Astrocyte (in vitro differentiated cells and primary cell): ENCODE data around the gene GRAMD4. TPM values are rescaled to one million over a fixed set of nuclear protein-coding genes. Genes with fewer than 3 reads are reported as not detected.
A peak's percentile ranks its signal among the peaks of the same experiment; 100 is the strongest.
"Not testable (repeated sequence)": the region's sequence is repeated elsewhere in the genome, so short reads cannot be mapped to it uniquely, and the experiment has no call there.

Source experiments
- DNase-seq: peaks from one replicate; pipeline ENCODE4 v3.0.0-alpha.2; 2010; ENCODE audit warnings: low read depth
- FAIRE-seq: peaks from 2 replicates; lab custom pipeline; 2011; peaks lifted over from hg19 to GRCh38; lab: Jason Lieb, UNC
- H2AFZ ChIP-seq: 2 replicates; pipeline ENCODE4 v1.6.0; 2012; ENCODE audit warnings: low read depth, low read length, inconsistent platforms
- H3K27ac ChIP-seq: 2 replicates; pipeline ENCODE4 v1.5.1; 2011; ENCODE audit warnings: low read depth, low read length, inconsistent platforms
- H3K27me3 ChIP-seq: 2 replicates; pipeline ENCODE4 v1.6.0; 2011; ENCODE audit warnings: low read length, inconsistent platforms; ENCODE audit not compliant: insufficient read depth
- H3K36me3 ChIP-seq: 2 replicates; pipeline ENCODE4 v1.5.1; 2011; ENCODE audit warnings: low read length, inconsistent platforms; ENCODE audit not compliant: insufficient read depth
- H3K4me1 ChIP-seq: 2 replicates; pipeline ENCODE4 v1.5.1; 2011; ENCODE audit warnings: low read length, inconsistent platforms; ENCODE audit not compliant: insufficient read depth
- H3K4me2 ChIP-seq: 2 replicates; pipeline ENCODE4 v1.6.0; 2012; ENCODE audit warnings: low read length, inconsistent platforms
- H3K4me3 ChIP-seq: 2 replicates; pipeline ENCODE4 v1.5.1; 2011; ENCODE audit warnings: low read depth, mild to moderate bottlenecking, low read length, inconsistent platforms; ENCODE audit not compliant: insufficient read depth
- H3K79me2 ChIP-seq: 2 replicates; pipeline ENCODE4 v1.6.0; 2012; ENCODE audit warnings: mild to moderate bottlenecking, low read length, inconsistent platforms; ENCODE audit not compliant: insufficient read depth
- H3K9ac ChIP-seq: 2 replicates; pipeline ENCODE4 v1.6.0; 2012; ENCODE audit warnings: mild to moderate bottlenecking, low read length, inconsistent platforms
- H3K9me3 ChIP-seq: 2 replicates; pipeline ENCODE4 v1.5.1; 2012; ENCODE audit warnings: low read depth, mild to moderate bottlenecking, low read length, inconsistent platforms; ENCODE audit not compliant: insufficient read depth
- H4K20me1 ChIP-seq: 2 replicates; pipeline ENCODE4 v1.6.0; 2012; ENCODE audit warnings: low read length, inconsistent platforms; ENCODE audit not compliant: insufficient read depth
- H3K27ac Mint-ChIP-seq: one replicate; pipeline ENCODE4 v1.8.0; 2021; ENCODE audit warnings: mild to moderate bottlenecking, mixed read lengths; ENCODE audit not compliant: unreplicated experiment
- H3K27me3 Mint-ChIP-seq: one replicate; pipeline ENCODE4 v1.8.0; 2021; ENCODE audit warnings: low read depth, mixed read lengths; ENCODE audit not compliant: unreplicated experiment
- H3K36me3 Mint-ChIP-seq: one replicate; pipeline ENCODE4 v1.8.0; 2021; ENCODE audit warnings: low read depth, mixed read lengths; ENCODE audit not compliant: unreplicated experiment
- H3K4me1 Mint-ChIP-seq: one replicate; pipeline ENCODE4 v1.8.0; 2021; ENCODE audit warnings: low read depth, mixed read lengths; ENCODE audit not compliant: unreplicated experiment
- H3K4me3 Mint-ChIP-seq: one replicate; pipeline ENCODE4 v1.8.0; 2021; ENCODE audit warnings: mild to moderate bottlenecking, moderate library complexity, mixed read lengths; ENCODE audit not compliant: unreplicated experiment
- H3K9me3 Mint-ChIP-seq: one replicate; pipeline ENCODE4 v1.8.0; 2021; ENCODE audit warnings: mild to moderate bottlenecking, mixed read lengths; ENCODE audit not compliant: unreplicated experiment
- CTCF ChIP-seq: IDR thresholded peaks from 2 replicates; pipeline ENCODE4 v1.5.1; 2011; ENCODE audit warnings: low read depth, mild to moderate bottlenecking, inconsistent platforms, low read length, moderate library complexity; ENCODE audit not compliant: insufficient read depth
- EZH2 ChIP-seq: IDR thresholded peaks from 2 replicates; pipeline ENCODE4 v1.6.1; 2012; ENCODE audit warnings: mild to moderate bottlenecking, low read length, inconsistent platforms; ENCODE audit not compliant: insufficient read depth
- total RNA-seq: library from RNA; stranded (reverse); gene quantifications from 2 replicates; pipeline ENCODE4 v1.2.1, GENCODE V29; 2021

The GRAMD4 gene
- total RNA-seq, 1 donor from 2014 or later = 17.8 TPM

- peaks cover 2% of the 10 kb centered on the region for H3K27me3 Mint-ChIP-seq
- H3K9me3 ChIP-seq = no peaks in the 10 kb centered on the region
- H3K9ac ChIP-seq = no peak overlapping the region
- H3K4me1 Mint-ChIP-seq = no peaks in the 10 kb centered on the region
- DNase-seq (no peak), FAIRE-seq (no peak)
- peaks cover 4% of the 10 kb centered on the region for H3K36me3 Mint-ChIP-seq
- no peaks in the 10 kb centered on the region for H3K36me3 ChIP-seq
- H2AFZ ChIP-seq = no peak overlapping the region
- H3K27ac Mint-ChIP-seq = no peak overlapping the region
- H3K27me3 ChIP-seq = no peaks in the 10 kb centered on the region
- no peak overlapping the region for H3K4me3 ChIP-seq
- no peak for TF ChIP-seq CTCF
- no peak for TF ChIP-seq EZH2
- H4K20me1 ChIP-seq = peaks cover 48% of the 10 kb centered on the region
- no peak overlapping the region for H3K27ac ChIP-seq
- no peak overlapping the region for H3K4me3 Mint-ChIP-seq
- H3K9me3 Mint-ChIP-seq = peaks cover 2% of the 10 kb centered on the region
- H3K4me2 ChIP-seq = no peak overlapping the region
- H3K79me2 ChIP-seq = peaks cover 5% of the 10 kb centered on the region
- no peaks in the 10 kb centered on the region for H3K4me1 ChIP-seq
Observed at GRCh38 chr22:46640293-46641055, 20.3 kb downstream of the GRAMD4 start.

- Histone ChIP-seq H3K27me3 (no peaks in the 10 kb centered on the region), H4K20me1 (peaks cover 58% of the 10 kb centered on the region), H3K79me2 (peaks cover 5% of the 10 kb centered on the region), H3K9ac (no peak overlapping the region), H3K4me1 (no peaks in the 10 kb centered on the region), H3K4me3 (no peak overlapping the region), H3K27ac (no peak overlapping the region), H3K9me3 (no peaks in the 10 kb centered on the region), H3K4me2 (no peak overlapping the region), H3K36me3 (no peaks in the 10 kb centered on the region), H2AFZ (no peak overlapping the region)
- Mint-ChIP-seq H3K27me3 (peaks cover 2% of the 10 kb centered on the region), H3K4me3 (no peak overlapping the region), H3K9me3 (peaks cover 2% of the 10 kb centered on the region), H3K36me3 (peaks cover 7% of the 10 kb centered on the region), H3K27ac (no peak overlapping the region), H3K4me1 (no peaks in the 10 kb centered on the region)
- DNase-seq (peak; percentile 8), FAIRE-seq (no peak)
- TF ChIP-seq EZH2 (no peak), CTCF (no peak)
Observed at GRCh38 chr22:46641811-46642266, 21.7 kb downstream of the GRAMD4 start.

GRCh38 chr22:46642840-46643480 lies 22.8 kb downstream of the GRAMD4 start:
- peaks cover 14% of the 10 kb centered on the region for H3K36me3 Mint-ChIP-seq
- H3K9me3 Mint-ChIP-seq, FAIRE-seq, H3K4me3 ChIP-seq, H3K79me2 ChIP-seq, H3K27ac Mint-ChIP-seq, H3K27ac ChIP-seq, H3K4me2 ChIP-seq, H2AFZ ChIP-seq, H3K27me3 Mint-ChIP-seq, DNase-seq, H3K4me3 Mint-ChIP-seq, H3K9ac ChIP-seq, H3K4me1 Mint-ChIP-seq, H3K9me3 ChIP-seq, H3K27me3 ChIP-seq, H3K36me3 ChIP-seq, H3K4me1 ChIP-seq: not testable (repeated sequence)
- H4K20me1 ChIP-seq = peaks cover 61% of the 10 kb centered on the region
